ENCODE data around the gene ITGAL.

- TF ChIP-seq ZFP3 (CRISPR knock-in tag; IDR thresholded peaks at IDR 0.05), result no peak
- TF ChIP-seq PATZ1 (CRISPR knock-in tag; IDR thresholded peaks at IDR 0.05; ENCODE audit: borderline replicate concordance), result no peak
- no peak for TF ChIP-seq CSDC2 (CRISPR knock-in tag; IDR thresholded peaks at IDR 0.05)
- no peak for TF ChIP-seq CREB5 (CRISPR knock-in tag; IDR thresholded peaks at IDR 0.05; ENCODE audit: low read depth)
- TF ChIP-seq PPARA (CRISPR knock-in tag; IDR thresholded peaks at IDR 0.05; ENCODE audit: borderline replicate concordance), result no peak
- no peak for TF ChIP-seq ZFP30 (CRISPR knock-in tag; IDR thresholded peaks at IDR 0.05)
- TF ChIP-seq BACH2 (CRISPR knock-in tag; IDR thresholded peaks at IDR 0.05; ENCODE audit: borderline replicate concordance), result no peak
- TF ChIP-seq OSR1 (CRISPR knock-in tag; IDR thresholded peaks at IDR 0.05), result no peak
- TF ChIP-seq SNAI2 (CRISPR knock-in tag; IDR thresholded peaks at IDR 0.05), result no peak
Measured at GRCh38 chr16:30449116-30449435, 23.5 kb upstream of the ITGAL start.

Measured in SK-N-SH treated with all-trans-retinoic acid at 6 μM for 48 hours (cell line).